IMR-90 (cell line): ENCODE results near the gene OLFML1. TPM values are rescaled to one million over a fixed set of nuclear protein-coding genes. Genes with fewer than 3 reads are reported as not detected.

Source experiments
- ATAC-seq: fragments of 200-7000 bp; cut with Tn5 transposase; 2 replicates; pipeline ENCODE4 v1.9.1; 2020; ENCODE audit warnings: low read depth, mild to moderate bottlenecking, moderate library complexity
- BruUV-seq: library from RNA; stranded (reverse); fragments of 400-500 nt; replicated peaks from 2 replicates; lab custom pipeline; 2021; lab: Mats Ljungman, UMichigan
- CTCF ChIA-PET: fragments of 300-600 bp; formaldehyde crosslinking; extraction: SDS; loops from one replicate; lab custom pipeline; 2021; ENCODE audit warnings: antibody characterized with exemption; lab: Yijun Ruan, JAX
- POLR2A ChIA-PET: fragments of 300-600 bp; sonication (Branson Sonifier 250); formaldehyde crosslinking; loops from one replicate; lab custom pipeline; 2022; ENCODE audit warnings: antibody characterized with exemption; ENCODE audit not compliant: unreplicated experiment; lab: Charles Lee
- DNase-seq: peaks from one replicate; pipeline ENCODE4 v3.0.0; 2013
- H2AFZ ChIP-seq: replicated peaks from 2 replicates; pipeline ENCODE3; 2013; ENCODE audit warnings: low read length, mild to moderate bottlenecking; ENCODE audit not compliant: poor library complexity
- H2AK5ac ChIP-seq: 2 replicates; pipeline ENCODE4 v1.6.1; 2013; ENCODE audit warnings: low read depth, low read length, inconsistent platforms
- H2AK9ac ChIP-seq: replicated peaks from 2 replicates; pipeline ENCODE3; 2013; ENCODE audit warnings: mild to moderate bottlenecking, low read depth, low read length, moderate library complexity; ENCODE audit not compliant: poor library complexity
- H2BK120ac ChIP-seq: 2 replicates; pipeline ENCODE4 v1.6.1; 2013; ENCODE audit warnings: low read depth, low read length, inconsistent platforms
- H2BK15ac ChIP-seq: 3 replicates; pipeline ENCODE4 v1.6.1; 2013; ENCODE audit warnings: low read depth, low read length, inconsistent platforms
- H2BK20ac ChIP-seq: 2 replicates; pipeline ENCODE4 v1.6.1; 2013; ENCODE audit warnings: low read depth, mild to moderate bottlenecking, inconsistent platforms, low read length, moderate library complexity
- H2BK5ac ChIP-seq: 2 replicates; pipeline ENCODE4 v1.6.1; 2013; ENCODE audit warnings: mild to moderate bottlenecking, low read depth, low read length, inconsistent platforms; ENCODE audit not compliant: poor library complexity, severe bottlenecking
- H3K14ac ChIP-seq: replicated peaks from 2 replicates; pipeline ENCODE4 v1.6.1; 2013; ENCODE audit warnings: low read depth, low read length, inconsistent platforms
- H3K18ac ChIP-seq: 2 replicates; pipeline ENCODE4 v1.6.1; 2013; ENCODE audit warnings: low read depth, low read length, control low read depth
- H3K23ac ChIP-seq: 2 replicates; pipeline ENCODE4 v1.6.1; 2013; ENCODE audit warnings: low read depth, low read length, inconsistent platforms
- H3K27ac ChIP-seq: 2 replicates; pipeline ENCODE4 v1.5.1; 2013; ENCODE audit warnings: mild to moderate bottlenecking, control low read depth, low read length; ENCODE audit not compliant: insufficient read depth
- H3K27me3 ChIP-seq: 2 replicates; pipeline ENCODE4 v1.6.1; 2013; ENCODE audit warnings: low read length; ENCODE audit not compliant: control insufficient read depth, insufficient read depth
- H3K36me3 ChIP-seq: 2 replicates; pipeline ENCODE4 v1.6.1; 2013; ENCODE audit warnings: low read length, mixed read lengths; ENCODE audit not compliant: control insufficient read depth, insufficient read depth
- H3K4ac ChIP-seq: 2 replicates; pipeline ENCODE4 v1.6.1; 2013; ENCODE audit warnings: low read depth, low read length, inconsistent platforms
- H3K4me1 ChIP-seq: 2 replicates; pipeline ENCODE4 v1.6.1; 2013; ENCODE audit warnings: low read length, mixed read lengths; ENCODE audit not compliant: control insufficient read depth, insufficient read depth
- H3K4me2 ChIP-seq: 2 replicates; pipeline ENCODE4 v1.6.1; 2013; ENCODE audit warnings: low read depth, mild to moderate bottlenecking, control low read depth, low read length, moderate library complexity
- H3K4me3 ChIP-seq: 2 replicates; pipeline ENCODE4 v1.5.1; 2013; ENCODE audit warnings: low read depth, mild to moderate bottlenecking, control low read depth, low read length, moderate library complexity; ENCODE audit not compliant: insufficient read depth
- H3K56ac ChIP-seq: 2 replicates; pipeline ENCODE4 v1.6.1; 2013; ENCODE audit warnings: low read length, inconsistent platforms; ENCODE audit not compliant: insufficient read depth; ENCODE audit errors: extremely low read depth
- H3K79me1 ChIP-seq, 2 experiments: 2 replicates each; pipeline ENCODE4 v1.6.1; 2013; ENCODE audit warnings: low read length in 2 of 2, inconsistent platforms in 1 of 2, low read depth in 1 of 2
- H3K9ac ChIP-seq: 2 replicates; pipeline ENCODE4 v1.6.1; 2013; ENCODE audit warnings: low read depth, low read length, control low read depth
- H3K9me1 ChIP-seq: 2 replicates; pipeline ENCODE4 v1.6.1; 2013; ENCODE audit warnings: low read length, inconsistent platforms; ENCODE audit not compliant: insufficient read depth
- H3K9me3 ChIP-seq: 2 replicates; pipeline ENCODE4 v1.6.1; 2013; ENCODE audit warnings: low read length; ENCODE audit not compliant: control insufficient read depth, insufficient read depth
- H4K20me1 ChIP-seq: 2 replicates; pipeline ENCODE4 v1.6.1; 2013; ENCODE audit warnings: low read length, inconsistent platforms; ENCODE audit not compliant: insufficient read depth
- H4K5ac ChIP-seq: 2 replicates; pipeline ENCODE4 v1.6.1; 2013; ENCODE audit warnings: mild to moderate bottlenecking, low read depth, low read length, control low read depth
- H4K8ac ChIP-seq, 2 experiments: 2 replicates each; pipeline ENCODE4 v1.6.1; 2013; ENCODE audit warnings: low read depth in 2 of 2, low read length in 2 of 2, control low read depth in 1 of 2, inconsistent platforms in 1 of 2
- H4K91ac ChIP-seq: 2 replicates; pipeline ENCODE4 v1.6.1; 2013; ENCODE audit warnings: low read depth, low read length, inconsistent platforms; ENCODE audit not compliant: insufficient read depth
- BHLHE40 ChIP-seq: fragments of 150-350 bp; IDR thresholded peaks from 2 replicates; pipeline ENCODE4 v1.6.1; 2016; ENCODE audit warnings: mild to moderate bottlenecking, low read depth, low read length
- CEBPB ChIP-seq: IDR thresholded peaks from 2 replicates; pipeline ENCODE4 v1.6.1; 2012; ENCODE audit warnings: low read depth, low read length, improper control_type of control experiment
- CHD1 ChIP-seq: IDR thresholded peaks from 2 replicates; pipeline ENCODE4 v1.6.1; 2012; ENCODE audit warnings: low read depth, low read length, improper control_type of control experiment
- ELK1 ChIP-seq: fragments of 150-350 bp; IDR thresholded peaks from 2 replicates; pipeline ENCODE4 v1.6.1; 2016; ENCODE audit warnings: low read depth, mild to moderate bottlenecking, low read length, moderate library complexity, borderline replicate concordance
- FOS ChIP-seq: fragments of 150-350 bp; IDR thresholded peaks from 2 replicates; pipeline ENCODE4 v1.6.1; 2016; ENCODE audit warnings: low read depth, low read length
- MAFK ChIP-seq: IDR thresholded peaks from 2 replicates; pipeline ENCODE4 v1.6.1; 2012; ENCODE audit warnings: low read depth, low read length, improper control_type of control experiment
- MAZ ChIP-seq: IDR thresholded peaks from 2 replicates; pipeline ENCODE4 v1.6.1; 2012; ENCODE audit warnings: low read depth, mild to moderate bottlenecking, low read length, improper control_type of control experiment, moderate library complexity, borderline replicate concordance
- MXI1 ChIP-seq: IDR thresholded peaks from 2 replicates; pipeline ENCODE4 v1.6.1; 2012; ENCODE audit warnings: low read depth, mild to moderate bottlenecking, low read length, moderate library complexity, borderline replicate concordance
- NFE2L2 ChIP-seq: fragments of 150-350 bp; IDR thresholded peaks from 2 replicates; pipeline ENCODE4 v1.6.1; 2016; ENCODE audit warnings: low read depth, mild to moderate bottlenecking, low read length
- RAD21 ChIP-seq: IDR thresholded peaks from 2 replicates; pipeline ENCODE4 v1.6.1; 2012; ENCODE audit warnings: low read length, improper control_type of control experiment
- RCOR1 ChIP-seq: IDR thresholded peaks from 2 replicates; pipeline ENCODE4 v1.6.1; 2012; ENCODE audit warnings: mild to moderate bottlenecking, low read length, improper control_type of control experiment; ENCODE audit not compliant: insufficient replicate concordance
- RFX5 ChIP-seq: IDR thresholded peaks from 2 replicates; pipeline ENCODE4 v1.8.0; 2012; ENCODE audit warnings: low read depth, mild to moderate bottlenecking, low read length, moderate library complexity
- SMC3 ChIP-seq: fragments of 150-350 bp; IDR thresholded peaks from 2 replicates; pipeline ENCODE4 v1.6.1; 2016; ENCODE audit warnings: low read depth, mild to moderate bottlenecking, antibody characterized with exemption, low read length, moderate library complexity
- USF2 ChIP-seq: fragments of 150-350 bp; IDR thresholded peaks from 2 replicates; pipeline ENCODE4 v1.6.1; 2017; ENCODE audit warnings: mild to moderate bottlenecking, antibody characterized with exemption, low read length, low read depth
- WGBS, 2 experiments: methylation state at CpG; one replicate each; pipeline versions ENCODE4 v1.1.5 to v1.1.7; 2013; ENCODE audit warnings: missing lambda C conversion rate in 2 of 2; ENCODE audit not compliant: insufficient read length in 1 of 2; ENCODE audit errors: extremely low coverage in 2 of 2; 5-methylcytosine and 5-hydroxymethylcytosine counted together
- dilution Hi-C: fragments of 300-500 bp; cut with HindIII; formaldehyde crosslinking; loops from one replicate; pipeline ENCODE4 v1.14.3; 2018; ENCODE audit warnings: low sequenced_read_pairs; ENCODE audit not compliant: unreplicated experiment
- in situ Hi-C: fragments of 300-500 bp; cut with MboI; formaldehyde crosslinking; loops from 3 replicates; pipeline ENCODE4 v1.14.3; 2019; ENCODE audit warnings: low sequenced_read_pairs, inconsistent platforms, mixed read lengths
- intact Hi-C: fragments of 100-400 bp; cut with micrococcal nuclease; formaldehyde crosslinking; loops from 2 replicates; pipeline ENCODE4 v1.10.0; 2022
- polyA plus RNA-seq, 3 experiments: library from polyadenylated mRNA; depleted of rRNA; stranded (reverse); fragments of >200 nt; gene quantifications; 2 replicates each; pipeline ENCODE4 v1.2.3, GENCODE V29; 2012; ENCODE audit warnings: low replicate concordance in 1 of 3
- total RNA-seq: library from RNA; depleted of rRNA; stranded (reverse); fragments of >200 nt; gene quantifications from 2 replicates; pipeline ENCODE4 v1.2.3, GENCODE V29; 2012
- TF ChIP-seq, protein P1 (sequence below): conservative IDR thresholded peaks from 2 replicates; pipeline ENCODE4 v1.5.1; 2012; ENCODE audit warnings: mild to moderate bottlenecking, low read depth, low read length, improper control_type of control experiment

Gene OLFML1
- total and polyA plus RNA-seq, 2 of the 4 experiments (the other 2 are of a cell fraction) = 0.10 to 0.18 TPM

GRCh38 chr11:7546324-7546791 is 61.1 kb downstream of the OLFML1 start:
- Histone ChIP-seq H3K4ac (no peak overlapping the region), H3K9me1 (no peaks in the 10 kb centered on the region; the same call in 1 of the 2 replicates), H3K36me3 (no peaks in the 10 kb centered on the region), H2BK120ac (no peak overlapping the region), H3K23ac (no peak overlapping the region), H4K91ac (no peak overlapping the region), H3K27ac (no peak overlapping the region), H2BK20ac (no peak overlapping the region), H3K79me1 (no peaks in the 10 kb centered on the region), H3K27me3 (peaks cover 2% of the 10 kb centered on the region; the same call in 1 of the 2 replicates), H3K4me2 (no peak overlapping the region), H2BK5ac (no peak overlapping the region), H3K4me3 (no peak overlapping the region), H2AK9ac (no peak overlapping the region), H4K20me1 (no peaks in the 10 kb centered on the region), H2BK15ac (no peak overlapping the region), H3K14ac (no peak overlapping the region), H4K8ac (no peak overlapping the region), H3K4me1 (no peaks in the 10 kb centered on the region), H3K9ac (no peak overlapping the region), H2AFZ (no peak overlapping the region), H3K18ac (no peak overlapping the region), H3K56ac (no peak overlapping the region), H2AK5ac (no peak overlapping the region), H4K5ac (no peak overlapping the region), H3K9me3 (no peaks in the 10 kb centered on the region)
- DNase-seq = peak; percentile 12
- TF ChIP-seq RCOR1 = no peak
- TF ChIP-seq BHLHE40 = no peak
- no peak for TF ChIP-seq SMC3
- no peak for TF ChIP-seq RAD21
- no peak for TF ChIP-seq FOS
- no peak for TF ChIP-seq RFX5
- TF ChIP-seq MAFK = no peak
- TF ChIP-seq ELK1 = no peak
- no peak for TF ChIP-seq NFE2L2
- no peak for TF ChIP-seq MXI1
- no peak for TF ChIP-seq CHD1
- TF ChIP-seq, protein P1, sequence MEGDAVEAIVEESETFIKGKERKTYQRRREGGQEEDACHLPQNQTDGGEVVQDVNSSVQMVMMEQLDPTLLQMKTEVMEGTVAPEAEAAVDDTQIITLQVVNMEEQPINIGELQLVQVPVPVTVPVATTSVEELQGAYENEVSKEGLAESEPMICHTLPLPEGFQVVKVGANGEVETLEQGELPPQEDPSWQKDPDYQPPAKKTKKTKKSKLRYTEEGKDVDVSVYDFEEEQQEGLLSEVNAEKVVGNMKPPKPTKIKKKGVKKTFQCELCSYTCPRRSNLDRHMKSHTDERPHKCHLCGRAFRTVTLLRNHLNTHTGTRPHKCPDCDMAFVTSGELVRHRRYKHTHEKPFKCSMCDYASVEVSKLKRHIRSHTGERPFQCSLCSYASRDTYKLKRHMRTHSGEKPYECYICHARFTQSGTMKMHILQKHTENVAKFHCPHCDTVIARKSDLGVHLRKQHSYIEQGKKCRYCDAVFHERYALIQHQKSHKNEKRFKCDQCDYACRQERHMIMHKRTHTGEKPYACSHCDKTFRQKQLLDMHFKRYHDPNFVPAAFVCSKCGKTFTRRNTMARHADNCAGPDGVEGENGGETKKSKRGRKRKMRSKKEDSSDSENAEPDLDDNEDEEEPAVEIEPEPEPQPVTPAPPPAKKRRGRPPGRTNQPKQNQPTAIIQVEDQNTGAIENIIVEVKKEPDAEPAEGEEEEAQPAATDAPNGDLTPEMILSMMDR = no peak
- no peak for TF ChIP-seq USF2
- no peak for TF ChIP-seq MAZ
- no peak for TF ChIP-seq CEBPB
- in situ Hi-C loops (no loop called here), dilution Hi-C loops (no loop called here), intact Hi-C loops (no loop called here)
- ChIA-PET CTCF (no interaction called here), POLR2A (no interaction called here)
- 82% methylated on average over 3 of the region's 3 CpGs; no CpG with 5 or more reads in 1 of the 2 experiments for WGBS, 2 experiments
- no TSS peak for BruUV-seq
- no peak for ATAC-seq
